GM12891 (cell line): ENCODE results near the gene MSI2.

Source experiments
- PAX5 ChIP-seq: IDR thresholded peaks from 2 replicates; pipeline ENCODE4 v1.6.1; 2011; ENCODE audit warnings: low read length, moderate library complexity, mild to moderate bottlenecking; ENCODE audit not compliant: insufficient read depth, severe bottlenecking
- POLR2A ChIP-seq: IDR thresholded peaks from 2 replicates; pipeline ENCODE4 v1.6.1; 2011; ENCODE audit warnings: low read depth, low read length, control low read depth
- POLR2AphosphoS5 ChIP-seq: IDR thresholded peaks from 2 replicates; pipeline ENCODE4 v1.6.1; 2011; ENCODE audit warnings: low read depth, low read length, control low read depth
- TAF1 ChIP-seq: IDR thresholded peaks from 2 replicates; pipeline ENCODE4 v1.6.1; 2011; ENCODE audit warnings: low read depth, low read length, control low read depth

DNA sequence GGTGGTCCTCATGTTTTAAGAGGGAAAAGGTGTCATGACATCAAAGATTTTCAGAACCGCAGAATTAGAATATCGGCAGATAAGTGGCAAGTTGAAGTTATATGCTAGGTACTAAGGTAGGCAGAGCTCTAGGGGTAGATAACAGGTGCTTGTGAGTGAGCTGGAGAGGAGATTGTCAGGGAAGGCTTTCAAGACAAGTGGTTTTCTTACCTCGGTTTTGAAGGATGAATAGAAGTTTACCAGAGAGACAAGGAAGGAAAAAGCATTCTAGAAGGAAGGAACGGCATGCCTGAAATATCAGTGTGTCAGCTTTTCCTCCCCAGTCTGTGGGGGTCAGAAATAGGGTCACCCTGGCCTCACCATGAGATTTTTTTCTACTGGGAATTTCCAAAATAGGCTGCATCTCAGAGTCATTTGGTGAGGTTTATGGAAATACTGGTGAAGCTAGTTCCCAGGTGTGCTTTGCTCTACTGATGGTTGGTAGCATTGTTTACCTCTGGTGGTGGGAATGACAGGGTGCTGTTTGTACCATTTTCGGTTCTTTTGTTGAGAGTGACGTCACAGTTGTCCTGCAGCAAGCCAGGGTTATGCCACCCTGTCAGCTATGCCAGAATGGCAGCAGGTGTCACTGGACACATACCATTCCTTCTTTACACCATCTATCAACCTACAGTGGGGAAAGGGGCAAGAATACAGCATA lies 112.5 kb downstream of the MSI2 start:
- TF ChIP-seq POLR2A (no peak), TAF1 (no peak), POLR2AphosphoS5 (no peak), PAX5 (no peak)
